ENCODE data around the gene TRPM5. TPM values are rescaled to one million over a fixed set of nuclear protein-coding genes. Genes with fewer than 3 reads are reported as not detected.

Gene TRPM5
- 1 to 10 TPM; 2.2 to 3.7 (median 2.5) TPM for total RNA-seq
- long read RNA-seq, donor 1, partial matches to known transcripts, result 1 of 2 reads
- long read RNA-seq, donor 1, other reads (novel, unspliced or antisense), result 1 of 2 reads
- long read RNA-seq, donor 2, partial matches to known transcripts, result 1 of 2 reads
- long read RNA-seq, donor 2, other reads (novel, unspliced or antisense), result 1 of 2 reads

- Histone ChIP-seq H3K36me3 (ENCODE audit: low read depth) (no peaks in the 10 kb centered on the region), H3K4me3 (peak within 1 kb of the TSS; percentile 36), H3K9me3 (no peaks in the 10 kb centered on the region), H3K4me1 (ENCODE audit: low read depth) (peaks cover 34% of the 10 kb centered on the region)
- DNase-seq (peak; percentile 83 to 87 (median 85)), ATAC-seq (peak; percentile 63)
- intact Hi-C loops (cut with DNase I, micrococcal nuclease), result no loop called here
- TF ChIP-seq CTCF (IDR thresholded peaks at IDR 0.05), result no peak
Observed at GRCh38 chr11:2443881-2444820, at the start of gene TRPM5. TRPM5 (minus strand) TSS chr11:2444514; CDS start chr11:2423036, 21,478 bp downstream.

- intact Hi-C loops (cut with DNase I, micrococcal nuclease), result no loop called here
- no peak for DNase-seq
- Histone ChIP-seq H3K36me3 (ENCODE audit: low read depth) (no peaks in the 10 kb centered on the region), H3K4me1 (ENCODE audit: low read depth) (no peaks in the 10 kb centered on the region), H3K4me3 (no peak overlapping the region), H3K9me3 (peaks cover 23% of the 10 kb centered on the region)
- no peak for ATAC-seq
- no peak for TF ChIP-seq CTCF (IDR thresholded peaks at IDR 0.05)
Observed at GRCh38 chr11:2489083-2489482, 44.8 kb upstream of the TRPM5 start.

- Histone ChIP-seq H3K4me1 (ENCODE audit: low read depth) (no peaks in the 10 kb centered on the region), H3K4me3 (no peak overlapping the region), H3K9me3 (peaks cover 23% of the 10 kb centered on the region), H3K36me3 (ENCODE audit: low read depth) (no peaks in the 10 kb centered on the region)
- ATAC-seq (no peak), DNase-seq (no peak)
- no peak for TF ChIP-seq CTCF (IDR thresholded peaks at IDR 0.05)
- intact Hi-C loops (cut with DNase I, micrococcal nuclease), result no loop called here
Observed at GRCh38 chr11:2488004-2488403, 43.7 kb upstream of the TRPM5 start.

- no peaks in the 10 kb centered on the region for H3K4me1 ChIP-seq (ENCODE audit: low read depth)
- DNase-seq (peak in 1 of 3 donors; percentile 11), ATAC-seq (no peak)
- no peak overlapping the region for H3K4me3 ChIP-seq
- H3K36me3 ChIP-seq (ENCODE audit: low read depth), result no peaks in the 10 kb centered on the region
- intact Hi-C loops (cut with DNase I, micrococcal nuclease), result no loop called here
- TF ChIP-seq CTCF (IDR thresholded peaks at IDR 0.05), result no peak
- H3K9me3 ChIP-seq, result peaks cover 23% of the 10 kb centered on the region
Observed at GRCh38 chr11:2484576-2485125, 40.3 kb upstream of the TRPM5 start.

- Histone ChIP-seq H3K36me3 (ENCODE audit: low read depth) (no peaks in the 10 kb centered on the region), H3K9me3 (peaks cover 24% of the 10 kb centered on the region), H3K4me1 (ENCODE audit: low read depth) (no peaks in the 10 kb centered on the region), H3K4me3 (no peak overlapping the region)
- no peak for TF ChIP-seq CTCF (IDR thresholded peaks at IDR 0.05)
- ATAC-seq (peak; percentile 21), DNase-seq (peak in 1 of 3 donors; percentile 15)
- intact Hi-C loops (cut with DNase I, micrococcal nuclease), result no loop called here
Observed at GRCh38 chr11:2483426-2483825, 39.1 kb upstream of the TRPM5 start.
